HEK293 (cell line): ENCODE data around the gene WDFY2.

Source experiments
- CTCF ChIA-PET: fragments of 350-600 bp; formaldehyde crosslinking; extraction: SDS; loops from one replicate; lab custom pipeline; 2021; ENCODE audit warnings: antibody characterized with exemption; lab: Yijun Ruan, JAX
- POLR2A ChIA-PET: fragments of 300-600 bp; formaldehyde crosslinking; extraction: SDS; loops from one replicate; lab custom pipeline; 2020; ENCODE audit warnings: antibody characterized with exemption, inconsistent platforms; lab: Yijun Ruan, JAX
- H3K27ac ChIP-seq: fragments of 200-500 bp; sonication (Bioruptor generic); 2 replicates; pipeline ENCODE4 v1.5.1; 2014; ENCODE audit warnings: low read depth, low read length, control low read depth, inconsistent platforms; ENCODE audit errors: extremely low read depth
- H3K36me3 ChIP-seq, 2 experiments: fragments of 200-500 bp in 1 of 2; sonication (Bioruptor generic) in 1 of 2; 1 replicate in 1 of 2; 2 replicates in 1 of 2; pipeline ENCODE4 v1.5.1; 2014 to 2017; ENCODE audit warnings: inconsistent platforms in 2 of 2, low read length in 2 of 2; ENCODE audit not compliant: control insufficient read depth in 2 of 2, insufficient read depth in 1 of 2
- H3K4me1 ChIP-seq: fragments of 200-500 bp; sonication (Bioruptor generic); 2 replicates; pipeline ENCODE4 v1.5.1; 2014; ENCODE audit warnings: mild to moderate bottlenecking, low read length, inconsistent platforms; ENCODE audit not compliant: control insufficient read depth, insufficient read depth
- H3K4me3 ChIP-seq: 2 replicates; pipeline ENCODE4 v1.5.1; 2011; ENCODE audit warnings: low read depth, mild to moderate bottlenecking, control low read depth, low read length, moderate library complexity
- H3K9me3 ChIP-seq: fragments of 200-500 bp; sonication (Bioruptor generic); 2 replicates; pipeline ENCODE4 v1.5.1; 2014; ENCODE audit warnings: low read depth, low read length, inconsistent platforms; ENCODE audit not compliant: control insufficient read depth, insufficient read depth
- CTCF ChIP-seq: fragments of 450-650 bp; formaldehyde crosslinking; IDR thresholded peaks from 2 replicates; pipeline ENCODE4 v1.5.1; 2016; ENCODE audit warnings: missing biosample characterization, missing genetic modification characterization
- EGR2 ChIP-seq: fragments of 450-650 bp; formaldehyde crosslinking; IDR thresholded peaks from 2 replicates; pipeline ENCODE4 v1.5.1; 2016; ENCODE audit warnings: low read depth, missing biosample characterization, missing genetic modification characterization
- ELK4 ChIP-seq: IDR thresholded peaks from 2 replicates; pipeline ENCODE4 v1.6.1; 2011; ENCODE audit warnings: mild to moderate bottlenecking, low read depth, low read length, borderline replicate concordance
- GLIS1 ChIP-seq: fragments of 450-650 bp; formaldehyde crosslinking; IDR thresholded peaks from 2 replicates; pipeline ENCODE4 v1.5.1; 2016; ENCODE audit warnings: missing biosample characterization, missing genetic modification characterization
- IKZF3 ChIP-seq: fragments of 450-650 bp; IDR thresholded peaks from 2 replicates; pipeline ENCODE4 v1.5.0; 2018; ENCODE audit warnings: missing biosample characterization, mild to moderate bottlenecking, missing genetic modification characterization, moderate library complexity
- KLF8 ChIP-seq: fragments of 450-650 bp; formaldehyde crosslinking; IDR thresholded peaks from 2 replicates; pipeline ENCODE4 v1.5.1; 2016; ENCODE audit warnings: missing biosample characterization, missing genetic modification characterization
- REPIN1 ChIP-seq: fragments of 450-650 bp; formaldehyde crosslinking; IDR thresholded peaks from 2 replicates; pipeline ENCODE4 v1.5.1; 2017; ENCODE audit warnings: missing biosample characterization, missing genetic modification characterization, low read depth
- SETDB1 ChIP-seq: IDR thresholded peaks from one replicate; pipeline ENCODE4 v1.6.1; 2017; ENCODE audit warnings: mild to moderate bottlenecking, low read length, moderate library complexity, mixed read lengths; ENCODE audit not compliant: insufficient read length
- TRIM28 ChIP-seq: IDR thresholded peaks from 2 replicates; pipeline ENCODE4 v1.6.1; 2011; ENCODE audit warnings: low read length, control low read depth, borderline replicate concordance
- YY2 ChIP-seq: fragments of 450-650 bp; formaldehyde crosslinking; IDR thresholded peaks from 2 replicates; pipeline ENCODE4 v1.5.1; 2016; ENCODE audit warnings: missing biosample characterization, missing genetic modification characterization
- ZBTB17 ChIP-seq: fragments of 450-650 bp; formaldehyde crosslinking; IDR thresholded peaks from 2 replicates; pipeline ENCODE4 v1.5.1; 2016; ENCODE audit warnings: missing biosample characterization, missing genetic modification characterization
- ZEB2 ChIP-seq: fragments of 450-650 bp; formaldehyde crosslinking; IDR thresholded peaks from 2 replicates; pipeline ENCODE4 v1.5.1; 2016; ENCODE audit warnings: missing biosample characterization, missing genetic modification characterization
- ZFP3 ChIP-seq: fragments of 450-650 bp; formaldehyde crosslinking; IDR thresholded peaks from 2 replicates; pipeline ENCODE4 v1.5.1; 2016; ENCODE audit warnings: low read depth, missing biosample characterization, missing genetic modification characterization
- ZFP37 ChIP-seq: fragments of 450-650 bp; formaldehyde crosslinking; IDR thresholded peaks from 2 replicates; pipeline ENCODE4 v1.5.1; 2016; ENCODE audit warnings: missing biosample characterization, missing genetic modification characterization
- ZIC2 ChIP-seq: fragments of 450-650 bp; formaldehyde crosslinking; IDR thresholded peaks from 2 replicates; pipeline ENCODE4 v1.5.1; 2016; ENCODE audit warnings: missing biosample characterization, missing genetic modification characterization
- ZNF121 ChIP-seq: fragments of 450-650 bp; formaldehyde crosslinking; IDR thresholded peaks from 2 replicates; pipeline ENCODE4 v1.5.1; 2016; ENCODE audit warnings: missing biosample characterization, missing genetic modification characterization
- ZNF157 ChIP-seq: fragments of 450-650 bp; formaldehyde crosslinking; IDR thresholded peaks from 2 replicates; pipeline ENCODE4 v1.5.1; 2016; ENCODE audit warnings: missing biosample characterization, missing genetic modification characterization
- ZNF16 ChIP-seq: fragments of 450-650 bp; formaldehyde crosslinking; IDR thresholded peaks from 2 replicates; pipeline ENCODE4 v1.5.1; 2016; ENCODE audit warnings: low read depth, missing biosample characterization, missing genetic modification characterization
- ZNF175 ChIP-seq: fragments of 450-650 bp; formaldehyde crosslinking; IDR thresholded peaks from 2 replicates; pipeline ENCODE4 v1.5.1; 2016; ENCODE audit warnings: missing biosample characterization, missing genetic modification characterization
- ZNF19 ChIP-seq: fragments of 450-650 bp; formaldehyde crosslinking; IDR thresholded peaks from 2 replicates; pipeline ENCODE4; 2016; ENCODE audit warnings: missing biosample characterization, missing genetic modification characterization, low read depth
- ZNF2 ChIP-seq: fragments of 450-650 bp; formaldehyde crosslinking; IDR thresholded peaks from 2 replicates; pipeline ENCODE4 v1.5.1; 2016; ENCODE audit warnings: missing biosample characterization, missing genetic modification characterization
- ZNF202 ChIP-seq: fragments of 450-650 bp; formaldehyde crosslinking; IDR thresholded peaks from 2 replicates; pipeline ENCODE4 v1.5.1; 2016; ENCODE audit warnings: missing biosample characterization, missing genetic modification characterization, borderline replicate concordance
- ZNF23 ChIP-seq: fragments of 450-650 bp; formaldehyde crosslinking; IDR thresholded peaks from 2 replicates; pipeline ENCODE4 v1.5.1; 2016; ENCODE audit warnings: missing biosample characterization, missing genetic modification characterization, borderline replicate concordance
- ZNF292 ChIP-seq: fragments of 450-650 bp; formaldehyde crosslinking; IDR thresholded peaks from 2 replicates; pipeline ENCODE4 v1.5.1; 2016; ENCODE audit warnings: low read depth, missing biosample characterization, missing genetic modification characterization, borderline replicate concordance
- ZNF324 ChIP-seq: fragments of 450-650 bp; formaldehyde crosslinking; IDR thresholded peaks from 2 replicates; pipeline ENCODE4 v1.5.1; 2016; ENCODE audit warnings: missing biosample characterization, missing genetic modification characterization
- ZNF391 ChIP-seq: fragments of 450-650 bp; formaldehyde crosslinking; IDR thresholded peaks from 2 replicates; pipeline ENCODE4 v1.5.1; 2016; ENCODE audit warnings: low read depth, missing biosample characterization, missing genetic modification characterization, borderline replicate concordance
- ZNF510 ChIP-seq: fragments of 450-650 bp; formaldehyde crosslinking; IDR thresholded peaks from 2 replicates; pipeline ENCODE4 v1.5.1; 2018; ENCODE audit warnings: mild to moderate bottlenecking, missing genetic modification characterization, missing biosample characterization; ENCODE audit not compliant: insufficient replicate concordance
- ZNF561 ChIP-seq: fragments of 450-650 bp; IDR thresholded peaks from 2 replicates; pipeline ENCODE4 v1.5.1; 2018; ENCODE audit warnings: missing biosample characterization, missing genetic modification characterization, borderline replicate concordance
- ZNF621 ChIP-seq: fragments of 450-650 bp; formaldehyde crosslinking; IDR thresholded peaks from 2 replicates; pipeline ENCODE4 v1.5.1; 2017; ENCODE audit warnings: missing biosample characterization, missing genetic modification characterization
- ZNF626 ChIP-seq: fragments of 450-650 bp; sonication (Bioruptor Pico); formaldehyde crosslinking; IDR thresholded peaks from 2 replicates; pipeline ENCODE4 v1.5.1; 2018; ENCODE audit warnings: missing biosample characterization, missing genetic modification characterization, inconsistent platforms
- ZNF792 ChIP-seq: fragments of 450-650 bp; formaldehyde crosslinking; IDR thresholded peaks from 2 replicates; pipeline ENCODE4 v1.5.1; 2016; ENCODE audit warnings: missing biosample characterization, missing genetic modification characterization
- ZNF843 ChIP-seq: fragments of 450-650 bp; formaldehyde crosslinking; IDR thresholded peaks from 2 replicates; pipeline ENCODE4 v1.5.1; 2016; ENCODE audit warnings: missing biosample characterization, missing genetic modification characterization
- ZSCAN5A ChIP-seq: fragments of 450-650 bp; formaldehyde crosslinking; IDR thresholded peaks from 2 replicates; pipeline ENCODE4 v1.5.1; 2016; ENCODE audit warnings: missing biosample characterization, missing genetic modification characterization

WDFY2 gene

GRCh38 chr13:51796546-51796945 is 212.3 kb downstream of the WDFY2 start:
- Histone ChIP-seq H3K4me1 (no peaks in the 10 kb centered on the region), H3K9me3 (no peaks in the 10 kb centered on the region), H3K4me3 (no peak overlapping the region), H3K36me3 (no peaks in the 10 kb centered on the region), H3K27ac (no peak overlapping the region)
- ChIA-PET POLR2A (interaction anchor here (3.2 kb wide), 1 partner anchor 344 kb away, joined by 21 read pairs; the partner anchor contains the start of gene INTS6), CTCF (interaction anchor here (1.0 to 5.2 kb wide), 9 partner anchors 10 to 671 kb away, joined by 3 to 39 read pairs (median 6); no protein-coding TSS in a partner anchor)
- TF ChIP-seq ZNF792 (tag by site-specific recombination) (no peak), CTCF (tag by site-specific recombination) (no peak), ZNF157 (tag by site-specific recombination) (no peak), IKZF3 (no peak), ZBTB17 (tag by site-specific recombination) (no peak), ZNF19 (tag by site-specific recombination) (no peak), ZFP3 (no peak), ZNF23 (tag by site-specific recombination) (no peak)

GRCh38 chr13:51797664-51798488 is 213.6 kb downstream of the WDFY2 start:
- ChIA-PET CTCF (interaction anchor here (0.5 to 5.2 kb wide), 33 partner anchors 12 to 673 kb away, joined by 3 to 39 read pairs (median 4); partner anchors contain the start of gene NEK5), POLR2A (interaction anchor here (0.7 to 3.2 kb wide), 2 partner anchors 12 to 345 kb away, joined by 3 to 21 read pairs; partner anchors contain the start of gene INTS6)
- H3K4me1 ChIP-seq = peaks cover 5% of the 10 kb centered on the region
- TF ChIP-seq EGR2 (tag by site-specific recombination) (no peak), KLF8 (tag by site-specific recombination) (no peak), ZNF292 (no peak), ZNF202 (tag by site-specific recombination) (no peak), ZNF2 (no peak), ZNF16 (no peak), ZNF626 (tag by site-specific recombination) (no peak), ZSCAN5A (tag by site-specific recombination) (no peak), ZNF121 (tag by site-specific recombination) (no peak), ZNF561 (tag by site-specific recombination) (no peak), ZFP37 (tag by site-specific recombination) (0 out of 2 replicates have a peak, but pooled peaks have one; percentile 28), SETDB1 (no peak), ZNF324 (tag by site-specific recombination) (no peak), ZNF175 (no peak), ZNF510 (tag by site-specific recombination) (no peak), ZNF621 (no peak), ZIC2 (tag by site-specific recombination) (peak; percentile 28), ZNF391 (tag by site-specific recombination) (no peak), ELK4 (no peak), TRIM28 (no peak), ZNF843 (no peak), REPIN1 (tag by site-specific recombination) (no peak), ZEB2 (peak; percentile 22; the same call in 1 of the 2 replicates), GLIS1 (tag by site-specific recombination) (no peak), YY2 (no peak)

More at GRCh38 chr13:51797664-51798488, 213.6 kb downstream of the WDFY2 start:
- H3K4me3 ChIP-seq = no peak overlapping the region
- H3K27ac ChIP-seq = no peak overlapping the region
- no peaks in the 10 kb centered on the region for H3K9me3 ChIP-seq
- H3K36me3 ChIP-seq = no peaks in the 10 kb centered on the region
